22Rv1 (cell line): ENCODE data around the gene XRN2.

Experiments
- H3K27ac ChIP-seq: fragments of 450-650 bp; 2 replicates; pipeline ENCODE4 v1.5.1; 2017
- ZFX ChIP-seq: fragments of 450-650 bp; IDR thresholded peaks from 2 replicates; pipeline ENCODE4 v1.6.1; 2017; ENCODE audit warnings: antibody characterized with exemption, borderline replicate concordance
- TF ChIP-seq, protein P1 (sequence below): fragments of 450-650 bp; IDR thresholded peaks from 2 replicates; pipeline ENCODE4 v1.5.1; 2017; ENCODE audit warnings: mild to moderate bottlenecking

The XRN2 gene

DNA sequence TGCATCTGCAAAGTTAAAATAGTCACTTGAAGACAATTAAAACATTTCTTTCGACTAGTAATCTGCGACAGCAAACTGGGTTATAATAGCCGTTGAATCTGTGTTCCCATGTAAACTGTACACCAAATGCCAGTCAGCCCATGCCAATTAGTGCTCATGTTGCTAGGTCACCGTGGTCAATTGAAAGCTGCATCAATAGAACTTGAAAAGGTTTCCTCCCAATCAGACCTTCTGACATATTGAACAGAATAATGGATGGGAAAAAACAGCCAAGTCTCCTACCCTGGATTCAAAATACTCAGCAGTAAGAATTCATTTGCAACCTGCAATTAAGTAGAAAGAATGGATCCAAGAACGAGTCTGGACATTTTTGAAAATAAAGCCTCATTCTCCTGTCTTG lies 83.0 kb downstream of the XRN2 start:
- TF ChIP-seq ZFX, result no peak
- TF ChIP-seq, protein P1, sequence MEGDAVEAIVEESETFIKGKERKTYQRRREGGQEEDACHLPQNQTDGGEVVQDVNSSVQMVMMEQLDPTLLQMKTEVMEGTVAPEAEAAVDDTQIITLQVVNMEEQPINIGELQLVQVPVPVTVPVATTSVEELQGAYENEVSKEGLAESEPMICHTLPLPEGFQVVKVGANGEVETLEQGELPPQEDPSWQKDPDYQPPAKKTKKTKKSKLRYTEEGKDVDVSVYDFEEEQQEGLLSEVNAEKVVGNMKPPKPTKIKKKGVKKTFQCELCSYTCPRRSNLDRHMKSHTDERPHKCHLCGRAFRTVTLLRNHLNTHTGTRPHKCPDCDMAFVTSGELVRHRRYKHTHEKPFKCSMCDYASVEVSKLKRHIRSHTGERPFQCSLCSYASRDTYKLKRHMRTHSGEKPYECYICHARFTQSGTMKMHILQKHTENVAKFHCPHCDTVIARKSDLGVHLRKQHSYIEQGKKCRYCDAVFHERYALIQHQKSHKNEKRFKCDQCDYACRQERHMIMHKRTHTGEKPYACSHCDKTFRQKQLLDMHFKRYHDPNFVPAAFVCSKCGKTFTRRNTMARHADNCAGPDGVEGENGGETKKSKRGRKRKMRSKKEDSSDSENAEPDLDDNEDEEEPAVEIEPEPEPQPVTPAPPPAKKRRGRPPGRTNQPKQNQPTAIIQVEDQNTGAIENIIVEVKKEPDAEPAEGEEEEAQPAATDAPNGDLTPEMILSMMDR, result no peak
- H3K27ac ChIP-seq, result no peak overlapping the region

DNA sequence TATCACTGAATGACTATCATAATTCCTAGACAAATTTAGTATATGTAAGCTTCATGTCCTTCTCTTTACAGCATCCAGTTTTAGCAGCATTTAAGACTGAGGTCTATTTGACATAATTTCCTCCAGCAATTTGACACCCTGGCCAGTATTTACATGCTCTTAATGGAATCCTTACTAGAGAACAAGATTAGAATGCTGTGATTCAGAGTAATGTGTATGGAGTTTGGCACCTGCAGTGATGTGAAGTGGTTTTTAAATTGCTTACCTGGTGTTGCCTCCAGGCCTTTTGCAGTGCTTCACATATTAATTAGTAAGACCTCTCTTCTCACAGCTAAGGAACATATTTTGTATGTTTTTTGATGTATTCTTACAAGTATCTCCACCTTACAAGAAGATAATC lies 84.4 kb downstream of the XRN2 start:
- no peak overlapping the region for H3K27ac ChIP-seq
- TF ChIP-seq, protein P1, result no peak
- no peak for TF ChIP-seq ZFX

DNA sequence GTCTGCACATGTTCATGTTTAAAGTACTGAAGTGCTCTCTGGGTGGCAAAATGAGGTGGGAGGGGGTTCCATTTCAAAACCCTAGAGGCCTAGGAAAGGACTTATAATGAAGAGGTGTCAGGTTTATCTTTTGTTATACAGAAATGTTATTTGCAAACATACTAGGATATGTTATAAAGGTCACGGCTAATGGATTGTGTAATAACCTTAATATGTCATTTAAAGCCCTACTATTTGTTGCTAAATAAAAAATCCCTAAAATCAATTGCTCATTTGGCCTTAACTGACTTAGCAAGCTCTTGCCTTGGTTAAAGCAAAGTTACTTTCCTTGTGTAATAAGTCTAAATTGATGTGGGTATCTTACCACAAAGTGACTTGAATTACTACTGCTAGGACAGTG lies 85.4 kb downstream of the XRN2 start:
- TF ChIP-seq, protein P1, result no peak
- TF ChIP-seq ZFX, result no peak
- H3K27ac ChIP-seq, result no peak overlapping the region

GRCh38 chr20:21389368-21389767 lies 86.2 kb downstream of the XRN2 start:
- no peak overlapping the region for H3K27ac ChIP-seq
- TF ChIP-seq ZFX, result no peak
- TF ChIP-seq, protein P1, result no peak

DNA sequence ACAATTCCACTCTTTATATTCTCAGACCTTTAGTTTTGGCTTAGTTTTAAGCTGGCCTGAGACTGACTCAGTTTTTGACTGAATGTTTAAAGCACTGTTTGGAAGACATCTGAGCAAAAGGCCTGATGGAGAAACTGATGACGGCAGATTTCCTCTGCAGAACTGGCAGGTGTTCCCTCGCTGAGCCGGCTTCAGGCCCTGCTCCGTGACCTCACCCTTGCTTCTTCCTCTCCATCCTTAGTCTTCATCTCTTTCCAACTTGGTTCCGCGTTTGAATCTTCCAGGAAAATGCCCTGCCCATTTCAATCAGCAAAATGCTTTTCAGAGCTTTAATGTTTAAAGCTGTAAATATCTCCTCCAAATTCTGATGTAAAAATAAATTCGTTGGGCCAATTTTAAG lies 87.6 kb downstream of the XRN2 start:
- no peak overlapping the region for H3K27ac ChIP-seq

GRCh38 chr20:21391185-21391971 lies 88.2 kb downstream of the XRN2 start:
- TF ChIP-seq ZFX, result no peak
- TF ChIP-seq, protein P1, result no peak
- no peak overlapping the region for H3K27ac ChIP-seq

More for the DNA sequence above, 87.6 kb downstream of the XRN2 start:
- no peak for TF ChIP-seq ZFX
- TF ChIP-seq, protein P1, result no peak

DNA sequence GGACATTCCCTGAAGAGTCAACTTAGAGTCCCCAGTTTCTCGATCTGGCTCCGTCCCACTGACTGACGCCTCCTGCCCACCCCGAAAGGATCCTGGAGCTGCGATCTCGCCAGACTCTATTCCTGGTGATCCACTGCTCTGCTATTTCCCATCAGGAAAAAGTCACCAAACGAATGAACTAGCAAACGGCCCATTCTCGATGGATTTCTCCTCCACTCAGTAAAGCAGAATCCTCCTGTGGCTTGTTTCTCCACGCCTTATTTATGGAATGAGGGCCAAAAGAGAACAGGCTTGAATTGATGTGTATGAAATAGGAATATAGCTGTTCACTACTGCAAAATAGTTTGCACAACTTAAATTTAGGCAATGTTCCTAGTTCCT lies 88.8 kb downstream of the XRN2 start:
- TF ChIP-seq, protein P1, result no peak
- no peak for TF ChIP-seq ZFX
- H3K27ac ChIP-seq, result no peak overlapping the region
